Measurements from ENCODE around the gene RPL12. TPM values are rescaled to one million over a fixed set of nuclear protein-coding genes. Genes with fewer than 3 reads are reported as not detected.

Gene RPL12
- total and polyA plus RNA-seq, 8 donors, result 746 to 2,729 (median 1,122) TPM

DNA sequence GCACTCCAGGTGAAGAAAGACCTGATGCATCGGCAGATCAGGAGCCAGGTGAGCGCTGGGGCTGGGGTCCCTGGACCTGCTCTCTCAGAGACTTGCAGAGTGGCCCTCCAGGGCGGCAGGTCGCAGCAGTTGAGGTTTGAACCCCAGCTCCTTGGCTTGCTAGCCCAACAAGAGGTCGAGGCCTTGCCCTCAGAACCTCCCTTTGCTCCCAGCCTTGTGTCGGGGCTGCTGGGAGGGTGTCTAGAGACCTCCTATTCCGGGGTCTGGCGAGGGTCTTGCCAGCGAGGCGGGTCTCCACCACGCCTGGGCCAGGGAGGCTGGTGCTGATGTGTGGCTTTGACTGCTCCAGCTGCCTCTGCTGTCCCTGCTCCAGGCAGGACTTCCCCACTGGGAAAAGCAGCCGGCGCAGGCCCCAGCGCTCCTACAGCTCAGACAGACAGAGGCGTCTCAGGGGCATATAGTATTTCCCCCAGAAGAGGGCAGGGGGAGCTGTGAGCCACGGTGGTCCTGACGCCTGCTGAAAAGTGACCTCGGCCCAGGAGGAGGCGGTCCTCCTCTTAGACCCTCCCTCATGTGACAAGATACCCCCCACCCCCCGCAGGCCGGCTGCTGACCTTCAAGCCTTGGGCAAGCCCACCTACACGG is 38.4 kb upstream of the RPL12 start:
- no peak overlapping the region for H3K27ac ChIP-seq
- intact Hi-C loops (cut with DNase I), result loop anchor here in 2 of 3 donors (10.0 kb wide), 1 partner anchor 245 kb away; the partner anchor contains the start of gene TOR2A (in 2 of the 2)

DNA sequence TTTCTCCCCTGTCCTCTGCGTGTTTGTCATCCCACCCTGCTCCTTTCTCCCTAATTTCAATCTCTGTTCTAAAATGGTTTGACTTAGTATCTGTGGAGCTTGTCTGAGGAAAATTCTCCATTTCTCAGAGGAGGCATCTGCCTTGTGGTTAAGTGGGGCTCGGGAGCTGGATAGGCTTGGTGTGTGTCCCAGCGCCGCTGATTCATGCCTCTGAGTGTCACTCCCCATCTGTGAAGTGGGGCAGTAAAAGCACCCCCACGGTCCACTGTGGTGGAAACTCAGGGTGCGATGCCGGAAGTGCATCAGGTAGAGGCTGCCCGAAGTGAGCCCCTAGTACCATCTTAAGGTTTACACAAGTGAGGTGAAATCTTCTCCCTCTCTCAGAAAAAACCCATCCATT is 37.7 kb upstream of the RPL12 start:
- no peak for ATAC-seq
- Histone ChIP-seq H3K36me3 (peaks cover 0 to 9% (median 0%) of the 10 kb centered on the region in 3 donors), H3K4me1 (peaks cover 0 to under 1% (median 0%) of the 10 kb centered on the region in 3 donors), H3K4me3 (no peak overlapping the region), H3K27ac (no peak overlapping the region), H3K27me3 (no peaks in the 10 kb centered on the region), H3K9me3 (no peaks in the 10 kb centered on the region)
- FAIRE-seq, result no peak
- DNase-seq, result peak in 1 of 6 donors; percentile 19
- intact Hi-C loops (cut with DNase I), result no loop called here
- TF ChIP-seq, protein P1, sequence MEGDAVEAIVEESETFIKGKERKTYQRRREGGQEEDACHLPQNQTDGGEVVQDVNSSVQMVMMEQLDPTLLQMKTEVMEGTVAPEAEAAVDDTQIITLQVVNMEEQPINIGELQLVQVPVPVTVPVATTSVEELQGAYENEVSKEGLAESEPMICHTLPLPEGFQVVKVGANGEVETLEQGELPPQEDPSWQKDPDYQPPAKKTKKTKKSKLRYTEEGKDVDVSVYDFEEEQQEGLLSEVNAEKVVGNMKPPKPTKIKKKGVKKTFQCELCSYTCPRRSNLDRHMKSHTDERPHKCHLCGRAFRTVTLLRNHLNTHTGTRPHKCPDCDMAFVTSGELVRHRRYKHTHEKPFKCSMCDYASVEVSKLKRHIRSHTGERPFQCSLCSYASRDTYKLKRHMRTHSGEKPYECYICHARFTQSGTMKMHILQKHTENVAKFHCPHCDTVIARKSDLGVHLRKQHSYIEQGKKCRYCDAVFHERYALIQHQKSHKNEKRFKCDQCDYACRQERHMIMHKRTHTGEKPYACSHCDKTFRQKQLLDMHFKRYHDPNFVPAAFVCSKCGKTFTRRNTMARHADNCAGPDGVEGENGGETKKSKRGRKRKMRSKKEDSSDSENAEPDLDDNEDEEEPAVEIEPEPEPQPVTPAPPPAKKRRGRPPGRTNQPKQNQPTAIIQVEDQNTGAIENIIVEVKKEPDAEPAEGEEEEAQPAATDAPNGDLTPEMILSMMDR (IDR thresholded peaks at IDR 0.05), result no peak
- 89 to 96% methylated on average over 8 of the region's 8 CpGs for WGBS, 2 donors

More for the DNA sequence above, 38.4 kb upstream of the RPL12 start:
- Histone ChIP-seq H3K9me3 (no peaks in the 10 kb centered on the region), H3K4me1 (peaks cover 2 to 7% (median 3%) of the 10 kb centered on the region in 3 donors), H3K27me3 (no peaks in the 10 kb centered on the region), H3K4me3 (no peak overlapping the region), H3K36me3 (peaks cover 0 to 9% (median 0%) of the 10 kb centered on the region in 3 donors)
- DNase-seq (peak in 1 of 6 donors; percentile 63), ATAC-seq (no peak), FAIRE-seq (no peak)
- TF ChIP-seq, protein P1 (IDR thresholded peaks at IDR 0.05), result no peak
- WGBS, 2 donors, result 86 to 91% methylated on average over 20 to 22 of the region's 22 CpGs

DNA sequence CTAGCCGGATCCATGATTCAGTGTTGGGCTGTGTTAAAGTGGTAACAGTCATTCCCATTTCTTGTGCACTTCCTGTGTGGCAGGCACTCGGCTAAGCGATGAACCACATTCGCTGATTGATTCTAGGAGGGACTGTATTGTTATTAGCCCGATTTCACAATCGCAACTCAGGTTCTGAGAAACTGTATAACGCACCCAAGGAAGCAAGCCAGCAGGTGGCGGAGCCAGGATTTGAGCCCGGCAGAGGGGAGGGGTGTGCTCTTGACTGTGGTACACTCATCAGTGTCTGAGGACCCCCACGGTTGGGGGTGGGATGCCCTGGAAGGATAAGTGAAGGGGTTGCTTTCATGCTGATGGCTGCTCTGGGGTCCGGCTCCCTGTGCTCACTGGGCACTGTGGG is 34.8 kb upstream of the RPL12 start:
- Histone ChIP-seq H3K36me3 (peaks cover 0 to 16% (median 0%) of the 10 kb centered on the region in 3 donors), H3K4me1 (no peaks in the 10 kb centered on the region), H3K27me3 (no peaks in the 10 kb centered on the region), H3K4me3 (no peak overlapping the region), H3K9me3 (no peaks in the 10 kb centered on the region), H3K27ac (no peak overlapping the region)
- ATAC-seq (peak in 1 of 4 donors; percentile 12), DNase-seq (no peak), FAIRE-seq (no peak)
- TF ChIP-seq, protein P1 (IDR thresholded peaks at IDR 0.05), result no peak
- 83 to 88% methylated on average over 11 of the region's 11 CpGs for WGBS, 2 donors
- intact Hi-C loops (cut with DNase I), result no loop called here

DNA sequence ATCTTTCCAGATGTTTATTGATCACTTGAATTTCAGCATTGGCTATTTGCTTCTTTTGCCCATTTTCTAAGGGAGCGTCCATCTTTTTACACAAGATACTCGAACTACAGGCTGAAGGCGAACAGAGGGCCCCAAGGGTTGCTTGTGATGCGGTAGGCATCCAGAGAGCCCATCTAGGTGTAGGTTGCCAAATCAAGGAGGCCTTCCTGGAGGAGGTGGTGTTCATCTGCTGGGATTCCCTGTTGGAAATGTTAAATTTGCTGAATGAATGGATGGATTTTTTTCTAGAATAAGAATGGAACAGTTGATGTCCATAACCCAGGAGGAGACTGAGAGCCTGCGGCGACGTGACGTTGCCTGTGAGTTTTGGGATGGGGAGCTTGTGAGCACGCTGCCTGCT is 31.5 kb upstream of the RPL12 start:
- intact Hi-C loops (cut with DNase I), result no loop called here
- FAIRE-seq, result no peak

More for the DNA sequence above, 31.5 kb upstream of the RPL12 start:
- H3K4me3 ChIP-seq, result no peak overlapping the region
- TF ChIP-seq, protein P1 (IDR thresholded peaks at IDR 0.05), result no peak
- H3K9me3 ChIP-seq, result no peaks in the 10 kb centered on the region
- ATAC-seq, result no peak
- peak in 1 of 6 donors; percentile 6 for DNase-seq
- no peaks in the 10 kb centered on the region for H3K27me3 ChIP-seq
- no peaks in the 10 kb centered on the region for H3K4me1 ChIP-seq
- H3K27ac ChIP-seq, result no peak overlapping the region
- H3K36me3 ChIP-seq, result peaks cover 0 to 24% (median 11%) of the 10 kb centered on the region in 3 donors
- WGBS, 2 donors, result 97 to 98% methylated on average over 9 of the region's 9 CpGs

Data from pancreas (tissue), 10 donors.